Measurements from ENCODE around the gene TRIM21. TPM values are rescaled to one million over a fixed set of nuclear protein-coding genes. Genes with fewer than 3 reads are reported as not detected.
"Not testable (repeated sequence)": the region's sequence is repeated elsewhere in the genome, so short reads cannot be mapped to it uniquely, and the experiment has no call there.

TRIM21 gene
- total RNA-seq, 3 donors from 2014 or later, result 20.9 to 22.8 (median 22.3) TPM

DNA sequence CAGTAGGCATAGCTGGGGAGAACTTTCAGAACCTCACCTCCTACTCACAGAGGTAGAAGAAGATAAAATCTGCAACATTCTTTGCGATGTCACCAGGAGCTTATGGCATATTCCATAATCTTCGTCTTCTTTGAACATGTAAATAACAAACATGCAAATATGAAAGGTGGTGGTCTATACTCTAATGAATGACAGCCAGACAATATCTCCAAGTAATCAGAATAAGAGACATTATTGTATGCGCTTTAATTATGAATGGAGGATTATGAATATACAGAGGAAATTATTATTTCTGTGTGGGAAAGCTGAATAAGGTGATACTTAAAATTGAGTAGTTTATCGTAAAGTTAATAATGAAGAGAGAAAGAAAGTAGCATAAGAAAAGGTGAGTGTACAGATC, 25.2 kb downstream of the TRIM21 start, which contains the start of gene OR52B4:
TSS of gene OR52B4 (minus strand) at position 101 of the 400 bp plus-strand sequence. CDS start at position 10, 91 bp downstream.
- H3K9me3 Mint-ChIP-seq, result no peaks in the 10 kb centered on the region
- DNase-seq (no peak), ATAC-seq (no peak)
- no peak within 1 kb of the TSS for H3K4me3 Mint-ChIP-seq
- H3K27me3 Mint-ChIP-seq (ENCODE audit: low read depth), result peaks cover 2% of the 10 kb centered on the region
- no peaks in the 10 kb centered on the region for H3K4me1 Mint-ChIP-seq (ENCODE audit: low read depth)
- H3K36me3 Mint-ChIP-seq (ENCODE audit: insufficient read depth), result no peaks in the 10 kb centered on the region

DNA sequence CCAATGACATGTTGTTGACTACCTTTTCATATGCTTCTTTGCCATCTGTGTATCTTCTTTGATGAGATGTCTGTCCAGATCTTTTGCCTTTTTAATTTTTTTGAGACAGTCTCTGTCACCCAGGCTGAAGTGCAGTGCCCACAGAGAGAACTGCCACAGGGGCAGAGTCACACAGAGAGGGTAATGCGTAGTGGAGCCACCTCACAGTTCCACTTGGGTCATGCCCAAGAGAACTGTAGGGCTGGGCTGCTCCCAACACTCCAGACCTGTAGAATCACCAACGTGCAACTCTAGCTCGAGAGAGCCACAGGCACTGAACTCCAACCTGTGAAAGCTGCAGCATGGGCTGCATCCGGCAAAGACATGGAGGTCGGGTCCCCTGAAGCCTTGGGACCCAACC, 45.4 kb downstream of the TRIM21 start:
- not testable (repeated sequence) for ATAC-seq; H3K36me3 Mint-ChIP-seq (ENCODE audit: insufficient read depth); H3K4me1 Mint-ChIP-seq (ENCODE audit: low read depth); H3K27me3 Mint-ChIP-seq (ENCODE audit: low read depth); H3K9me3 Mint-ChIP-seq; H3K4me3 Mint-ChIP-seq; DNase-seq

DNA sequence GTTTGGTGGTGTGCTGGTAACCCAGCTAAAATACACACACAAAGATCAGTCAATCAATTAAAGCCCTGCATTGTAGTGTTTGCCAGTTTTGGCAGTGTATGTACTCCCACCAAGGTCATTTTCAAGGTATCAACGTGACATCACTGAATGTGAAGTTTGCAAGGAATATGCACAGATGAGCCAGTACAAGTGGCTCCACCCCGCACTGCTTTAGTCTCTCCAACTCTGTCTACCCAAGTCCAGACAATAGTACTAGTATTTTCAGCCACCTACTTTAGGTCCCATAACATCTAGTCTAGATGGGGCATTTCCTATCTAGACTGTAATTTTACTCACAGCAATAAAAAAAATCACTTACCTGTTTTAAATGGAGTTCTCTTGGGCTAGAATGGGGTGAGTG, 48.1 kb downstream of the TRIM21 start:
- H3K4me3 Mint-ChIP-seq; ATAC-seq; H3K9me3 Mint-ChIP-seq; DNase-seq; H3K36me3 Mint-ChIP-seq (ENCODE audit: insufficient read depth); H3K27me3 Mint-ChIP-seq (ENCODE audit: low read depth); H3K4me1 Mint-ChIP-seq (ENCODE audit: low read depth): not testable (repeated sequence)

Other genes with a start within 250 kb of the TRIM21 start
- not detected for gene OR52B4, start 25.3 kb downstream of the TRIM21 start, total RNA-seq
- not detected for gene OR52K2, start 55.6 kb upstream of the TRIM21 start, total RNA-seq
- gene OR52K1, start 88.9 kb upstream of the TRIM21 start, total RNA-seq, result under 1 TPM in 1 of 3 donors, not detected in 2; 0.05 TPM
- not detected for gene OR52M1, start 151.5 kb upstream of the TRIM21 start, total RNA-seq
- gene OR52I2, start 188.0 kb upstream of the TRIM21 start, total RNA-seq, result not detected
- gene OR52I1, start 200.3 kb upstream of the TRIM21 start, total RNA-seq, result not detected
- gene TRIM68, start 214.5 kb upstream of the TRIM21 start, total RNA-seq, result 1 to 10 TPM; 7.7 to 8.6 (median 8.1) TPM
- gene OR51D1, start 243.8 kb upstream of the TRIM21 start, total RNA-seq, result not detected

Data from activated T-cell treated with anti-CD3 and anti-CD28 coated beads, Interleukin-2, amount 50 U/mL, for 4 hours (primary cell).